Left colon (tissue), 2 donors: Measurements from ENCODE around the gene BEST4. TPM values are rescaled to one million over a fixed set of nuclear protein-coding genes. Genes with fewer than 3 reads are reported as not detected.
"Not testable (repeated sequence)": the region's sequence is repeated elsewhere in the genome, so short reads cannot be mapped to it uniquely, and the experiment has no call there.

Experiments used
- ATAC-seq: fragments of 200-7000 bp; cut with Tn5 transposase; one replicate; pipeline ENCODE4 v1.9.1; 2020; ENCODE audit warnings: mild to moderate bottlenecking, moderate library complexity
- DNase-seq, 2 donors: peaks; one replicate each; pipeline ENCODE4 v3.0.0-alpha.2; 2020
- intact Hi-C, 2 donors: fragments of 100-400 bp; cut with DNase I in 1 of 2; cut with micrococcal nuclease in 1 of 2; formaldehyde crosslinking; loops; one replicate each; pipeline versions ENCODE4 v1.11.2 to v1.14.0; 2022; cut with DNase I, micrococcal nuclease
- long read RNA-seq: library from polyadenylated mRNA; unstranded; transcript quantifications from one replicate; pipeline ENCODE4 v2.0.0, GENCODE V29; 2021
- total RNA-seq, 2 donors: library from RNA; stranded (reverse); fragmentation: NEBNext Ultra II Directional; extraction: Animal tissue kit (Norgen Biotek cat#: 25700); gene quantifications; one replicate each; pipeline ENCODE4 v1.2.1, GENCODE V29; 2021
- donor health status: DM: no; HTN: no; CAD: no.
- donor health status: DM: yes; HTN: yes; CAD: no.

BEST4 gene
- 100 to 1,000 TPM; 113 to 120 TPM for total RNA-seq
- long read RNA-seq, transcript BEST4-201 (9 exons, 2,047 nt) = major isoform, 10 of 199 reads
- long read RNA-seq, partial matches to known transcripts = 110 of 199 reads
- long read RNA-seq, other reads (novel, unspliced or antisense) = 79 of 199 reads

GRCh38 chr1:44788120-44788860 lies at the start of gene BEST4:
TSS of gene BEST4 (minus strand) at chr1:44788170. CDS start at chr1:44787705, 465 bp downstream.
- intact Hi-C loops = loop anchor here in 1 of 2 donors (10.0 kb wide), 1 partner anchor 47 kb away; no protein-coding TSS in a partner anchor
- no peak for ATAC-seq
- peak in 1 of 2 donors; percentile 22 for DNase-seq

GRCh38 chr1:44835738-44836675 lies 48.0 kb upstream of the BEST4 start:
- DNase-seq = peak; percentile 82 to 94
- intact Hi-C loops = loop anchor here in 1 of 2 donors (10.0 kb wide), 1 partner anchor 51 kb away; the partner anchor contains the start of gene BEST4

GRCh38 chr1:44834328-44834727 lies 46.4 kb upstream of the BEST4 start:
- no peak for DNase-seq
- ATAC-seq = no peak
- intact Hi-C loops = loop anchor here in 1 of 2 donors (10.0 kb wide), 1 partner anchor 50 kb away; the partner anchor contains the start of gene BEST4

More at GRCh38 chr1:44835738-44836675, 48.0 kb upstream of the BEST4 start:
- peak; percentile 90 for ATAC-seq

- intact Hi-C loops = loop anchor here in 1 of 2 donors (10.0 kb wide), 1 partner anchor 47 kb away; the partner anchor contains the start of gene BEST4
- no peak for ATAC-seq
- no peak for DNase-seq
Observed at GRCh38 chr1:44832056-44832705, 44.2 kb upstream of the BEST4 start.

GRCh38 chr1:44831516-44831915 lies 43.5 kb upstream of the BEST4 start:
- DNase-seq = no peak
- intact Hi-C loops = loop anchor here in 1 of 2 donors (10.0 kb wide), 1 partner anchor 47 kb away; the partner anchor contains the start of gene BEST4

GRCh38 chr1:44830900-44831304 lies 42.9 kb upstream of the BEST4 start:
- ATAC-seq = no peak
- DNase-seq = no peak
- intact Hi-C loops = loop anchor here in 1 of 2 donors (10.0 kb wide), 1 partner anchor 46 kb away; the partner anchor contains the start of gene BEST4

More at GRCh38 chr1:44831516-44831915, 43.5 kb upstream of the BEST4 start:
- no peak for ATAC-seq

GRCh38 chr1:44829506-44830384 lies 41.8 kb upstream of the BEST4 start:
- intact Hi-C loops = loop anchor here in 1 of 2 donors (10.0 kb wide), 1 partner anchor 45 kb away; the partner anchor contains the start of gene BEST4
- no peak for DNase-seq

GRCh38 chr1:44828841-44829440 lies 41.0 kb upstream of the BEST4 start:
- no peak for DNase-seq
- intact Hi-C loops = no loop called here
- no peak for ATAC-seq

More at GRCh38 chr1:44829506-44830384, 41.8 kb upstream of the BEST4 start:
- no peak for ATAC-seq

GRCh38 chr1:44828003-44828651 lies 40.2 kb upstream of the BEST4 start:
- DNase-seq (peak in 1 of 2 donors; percentile 14), ATAC-seq (no peak)
- intact Hi-C loops = no loop called here

- DNase-seq (no peak), ATAC-seq (no peak)
- intact Hi-C loops = no loop called here
Observed at GRCh38 chr1:44827197-44828002, 39.4 kb upstream of the BEST4 start.

- intact Hi-C loops = no loop called here
- DNase-seq (peak; percentile 27 to 62), ATAC-seq (peak; percentile 51)
Observed at GRCh38 chr1:44826375-44827196, 38.6 kb upstream of the BEST4 start.

GRCh38 chr1:44824392-44824791 lies 36.4 kb upstream of the BEST4 start:
- DNase-seq, ATAC-seq, intact Hi-C loops: not testable (repeated sequence)

- intact Hi-C loops = no loop called here
- no peak for ATAC-seq
Observed at GRCh38 chr1:44822981-44823451, 35.0 kb upstream of the BEST4 start.

GRCh38 chr1:44822131-44822701 lies 34.2 kb upstream of the BEST4 start:
- DNase-seq (no peak), ATAC-seq (no peak)
- intact Hi-C loops = no loop called here

More at GRCh38 chr1:44822981-44823451, 35.0 kb upstream of the BEST4 start:
- peak in 1 of 2 donors; percentile 19 for DNase-seq
